Neural crest cell (in vitro differentiated cells): Measurements from ENCODE around the gene DMXL1. TPM values are rescaled to one million over a fixed set of nuclear protein-coding genes. Genes with fewer than 3 reads are reported as not detected.
"Not testable (repeated sequence)": the region's sequence is repeated elsewhere in the genome, so short reads cannot be mapped to it uniquely, and the experiment has no call there.

ENCODE experiments used
- DNase-seq: peaks from one replicate; pipeline ENCODE4 v3.0.0; 2021; ENCODE audit warnings: low read depth, mixed read lengths, low spot score
- H3K27ac Mint-ChIP-seq: one replicate; pipeline ENCODE4 v1.8.0; 2021; ENCODE audit warnings: mild to moderate bottlenecking, mixed read lengths; ENCODE audit not compliant: unreplicated experiment
- H3K27me3 Mint-ChIP-seq: 2 replicates; pipeline ENCODE4 v1.8.0; 2021; ENCODE audit warnings: low read depth, mild to moderate bottlenecking, mixed read lengths
- H3K36me3 Mint-ChIP-seq: 2 replicates; pipeline ENCODE4 v1.8.0; 2021; ENCODE audit warnings: low read depth, mild to moderate bottlenecking, mixed read lengths
- H3K4me1 Mint-ChIP-seq: 2 replicates; pipeline ENCODE4 v1.8.0; 2021; ENCODE audit warnings: mixed read lengths
- H3K4me3 Mint-ChIP-seq: one replicate; pipeline ENCODE4 v1.8.0; 2021; ENCODE audit warnings: mild to moderate bottlenecking, mixed read lengths
- H3K9me3 Mint-ChIP-seq: 2 replicates; pipeline ENCODE4 v1.8.0; 2021; ENCODE audit warnings: mixed read lengths
- CTCF ChIP-seq: fragments of 200-600 bp; sonication (generic); conservative IDR thresholded peaks from 2 replicates; pipeline ENCODE4 v1.5.0; 2021; ENCODE audit warnings: antibody characterized with exemption, mild to moderate bottlenecking
- total RNA-seq: library from RNA; stranded (reverse); gene quantifications from 2 replicates; pipeline ENCODE4 v1.2.1, GENCODE V29; 2021

The DMXL1 gene
- total RNA-seq, 1 donor from 2014 or later, result 24.1 TPM

- DNase-seq, result no peak
- H3K27ac Mint-ChIP-seq, result no peak overlapping the region
- no peak for TF ChIP-seq CTCF
- no peaks in the 10 kb centered on the region for H3K4me1 Mint-ChIP-seq
- H3K36me3 Mint-ChIP-seq, result no peaks in the 10 kb centered on the region
- H3K27me3 Mint-ChIP-seq, result no peaks in the 10 kb centered on the region
- no peaks in the 10 kb centered on the region for H3K9me3 Mint-ChIP-seq
- H3K4me3 Mint-ChIP-seq, result no peak overlapping the region
Observed at GRCh38 chr5:119178435-119178834, 107.5 kb downstream of the DMXL1 start.

GRCh38 chr5:119179857-119180641 lies 109.2 kb downstream of the DMXL1 start:
- Mint-ChIP-seq H3K27ac (no peak overlapping the region), H3K27me3 (no peaks in the 10 kb centered on the region), H3K4me3 (no peak overlapping the region), H3K36me3 (peaks cover 6% of the 10 kb centered on the region), H3K4me1 (no peaks in the 10 kb centered on the region), H3K9me3 (no peaks in the 10 kb centered on the region)
- no peak for TF ChIP-seq CTCF
- DNase-seq, result no peak

- H3K4me1 Mint-ChIP-seq, H3K4me3 Mint-ChIP-seq, H3K9me3 Mint-ChIP-seq, H3K27me3 Mint-ChIP-seq, H3K36me3 Mint-ChIP-seq, DNase-seq, H3K27ac Mint-ChIP-seq: not testable (repeated sequence)
Observed at GRCh38 chr5:119185512-119185911, 114.6 kb downstream of the DMXL1 start.

GRCh38 chr5:119187776-119188529 lies 117.1 kb downstream of the DMXL1 start:
- Mint-ChIP-seq H3K27ac (no peak overlapping the region), H3K4me3 (no peak overlapping the region), H3K9me3 (no peaks in the 10 kb centered on the region), H3K36me3 (peaks cover 14% of the 10 kb centered on the region), H3K27me3 (no peaks in the 10 kb centered on the region), H3K4me1 (peaks cover 5% of the 10 kb centered on the region)
- TF ChIP-seq CTCF, result no peak
- DNase-seq, result no peak

- H3K4me1 Mint-ChIP-seq, result peaks cover 5% of the 10 kb centered on the region
- no peak overlapping the region for H3K4me3 Mint-ChIP-seq
- no peak for TF ChIP-seq CTCF
- no peaks in the 10 kb centered on the region for H3K27me3 Mint-ChIP-seq
- H3K36me3 Mint-ChIP-seq, result peaks cover 15% of the 10 kb centered on the region
- H3K9me3 Mint-ChIP-seq, result no peaks in the 10 kb centered on the region
- no peak overlapping the region for H3K27ac Mint-ChIP-seq
- DNase-seq, result no peak
Observed at GRCh38 chr5:119190470-119191095, 119.7 kb downstream of the DMXL1 start.
